ENCODE measurements around the gene PLPPR3.

- TF ChIP-seq RCOR1 (IDR thresholded peaks at IDR 0.05; ENCODE audit: borderline replicate concordance in 1 of 2, low read depth in 2 of 2, low read length in 2 of 2) (no peak), ATF3 (IDR thresholded peaks at IDR 0.05) (no peak), ATF3 (CRISPR knock-in tag; conservative IDR thresholded peaks at IDR 0.05) (no peak), BRCA1 (IDR thresholded peaks at IDR 0.05) (no peak), BRCA1 (CRISPR knock-in tag; IDR thresholded peaks at IDR 0.05) (no peak), ZBTB34 (CRISPR knock-in tag; IDR thresholded peaks at IDR 0.05) (no peak), CTCF (IDR thresholded peaks at IDR 0.05 in 2 of 3, conservative IDR thresholded peaks at IDR 0.05 in 1 of 3; ENCODE audit: insufficient read depth in 2 of 3, low read depth in 1 of 3, low read length in 3 of 3) (no peak), TEAD1 (CRISPR knock-in tag; IDR thresholded peaks at IDR 0.05) (no peak)
Observed at GRCh38 chr19:808423-808775, 13.4 kb downstream of the PLPPR3 start.

All from K562 (cell line).